CD4-positive, alpha-beta memory T cell (primary cell): Measurements from ENCODE around the gene HNRNPC. TPM values are rescaled to one million over a fixed set of nuclear protein-coding genes. Genes with fewer than 3 reads are reported as not detected.
"Not testable (repeated sequence)": the region's sequence is repeated elsewhere in the genome, so short reads cannot be mapped to it uniquely, and the experiment has no call there.

Experiments used
- CTCF ChIA-PET: fragments of 350-600 bp; sonication (Branson Sonifier 250); formaldehyde crosslinking; loops from one replicate; lab custom pipeline; 2021; ENCODE audit warnings: inconsistent platforms; ENCODE audit not compliant: partially characterized antibody; lab: Charles Lee
- POLR2A ChIA-PET: fragments of 350-600 bp; sonication (Branson Sonifier 250); formaldehyde crosslinking; loops from one replicate; lab custom pipeline; 2021; ENCODE audit not compliant: partially characterized antibody; lab: Charles Lee
- DNase-seq, 5 donors: peaks; one replicate each; pipeline versions ENCODE4 v3.0.0 to v3.0.0-alpha.2; 2020 to 2022; ENCODE audit warnings: mixed read lengths in 1 of 5
- H3K27ac ChIP-seq: one replicate; pipeline ENCODE4 v1.7.0; 2013; ENCODE audit warnings: low read depth, low read length
- H3K27me3 ChIP-seq: 2 replicates; pipeline ENCODE4 v1.7.0; 2013; ENCODE audit warnings: mild to moderate bottlenecking, low read length, moderate library complexity; ENCODE audit not compliant: insufficient read depth
- H3K36me3 ChIP-seq: 2 replicates; pipeline ENCODE4 v1.7.0; 2013; ENCODE audit warnings: mild to moderate bottlenecking, low read length, moderate library complexity; ENCODE audit not compliant: insufficient read depth
- H3K4me1 ChIP-seq: 2 replicates; pipeline ENCODE4 v1.7.0; 2013; ENCODE audit warnings: mild to moderate bottlenecking, low read length, moderate library complexity; ENCODE audit not compliant: insufficient read depth
- H3K4me3 ChIP-seq, 2 donors: one replicate each; pipeline ENCODE4 v1.7.0; 2013; ENCODE audit warnings: low read length in 2 of 2, mild to moderate bottlenecking in 1 of 2
- H3K9me3 ChIP-seq, 2 donors: one replicate each; pipeline ENCODE4 v1.7.0; 2013; ENCODE audit warnings: low read length in 2 of 2, control low read depth in 1 of 2; ENCODE audit not compliant: control insufficient read depth in 1 of 2
- H3K27ac Mint-ChIP-seq, 7 donors: one replicate each; pipeline ENCODE4 v1.8.0; 2020 to 2021; ENCODE audit warnings: mixed read lengths in 7 of 7, mild to moderate bottlenecking in 6 of 7, inconsistent platforms in 3 of 7, moderate library complexity in 3 of 7
- H3K27me3 Mint-ChIP-seq, 2 donors: one replicate each; pipeline ENCODE4 v1.8.0; 2020 to 2021; ENCODE audit warnings: mixed read lengths in 2 of 2
- H3K36me3 Mint-ChIP-seq, 2 donors: one replicate each; pipeline ENCODE4 v1.8.0; 2020 to 2021; ENCODE audit warnings: mixed read lengths in 2 of 2, inconsistent platforms in 1 of 2, mild to moderate bottlenecking in 1 of 2
- H3K4me1 Mint-ChIP-seq, 4 donors: one replicate each; pipeline ENCODE4 v1.8.0; 2020 to 2021; ENCODE audit warnings: mixed read lengths in 4 of 4, mild to moderate bottlenecking in 1 of 4
- H3K4me3 Mint-ChIP-seq, 8 donors: one replicate each; pipeline ENCODE4 v1.8.0; 2020 to 2021; ENCODE audit warnings: mixed read lengths in 8 of 8, mild to moderate bottlenecking in 7 of 8, moderate library complexity in 6 of 8, inconsistent platforms in 3 of 8
- H3K9me3 Mint-ChIP-seq, 8 donors: one replicate each; pipeline ENCODE4 v1.8.0; 2020 to 2021; ENCODE audit warnings: mixed read lengths in 8 of 8, mild to moderate bottlenecking in 5 of 8, inconsistent platforms in 3 of 8, moderate library complexity in 1 of 8
- intact Hi-C: fragments of 100-400 bp; cut with micrococcal nuclease; formaldehyde crosslinking; loops from one replicate; pipeline ENCODE4 v1.15.1; 2023
- polyA plus RNA-seq, 2 donors: library from polyadenylated mRNA; unstranded; fragments of 300-500 nt; fragmentation: Illumina TruSeq; gene quantifications; one replicate each; pipeline ENCODE4 v1.2.3, GENCODE V29; 2021
- total RNA-seq, 2 experiments: library from RNA; stranded (reverse); gene quantifications; one replicate each; pipeline ENCODE4 v1.2.3, GENCODE V29; 2021

HNRNPC gene
- total and polyA plus RNA-seq, 4 experiments from 2014 or later: 538 to 1,178 (median 622) TPM

- H3K27ac ChIP-seq: no peak overlapping the region
- no peak for DNase-seq
- ChIA-PET CTCF (interaction anchor here (1.4 kb wide), 1 partner anchor 8 kb away, joined by 4 read pairs; no protein-coding TSS in a partner anchor), POLR2A (no interaction called here)
- intact Hi-C loops: no loop called here
- no peak overlapping the region for H3K27ac Mint-ChIP-seq
- H3K4me3 ChIP-seq: no peak overlapping the region
- H3K4me1 ChIP-seq: peaks cover 4% of the 10 kb centered on the region
- H3K9me3 ChIP-seq: no peaks in the 10 kb centered on the region
- H3K36me3 ChIP-seq: no peaks in the 10 kb centered on the region
- peaks cover 12% of the 10 kb centered on the region in 2 donors for H3K27me3 Mint-ChIP-seq
- peaks cover 4% of the 10 kb centered on the region for H3K27me3 ChIP-seq
- H3K9me3 Mint-ChIP-seq: peaks cover 0 to 2% (median 0%) of the 10 kb centered on the region in 8 donors
- H3K4me3 Mint-ChIP-seq: no peak overlapping the region
- peaks cover 0 to 6% (median 2%) of the 10 kb centered on the region in 4 donors for H3K4me1 Mint-ChIP-seq
- H3K36me3 Mint-ChIP-seq: no peaks in the 10 kb centered on the region
Measured at GRCh38 chr14:21299562-21300130, 30.4 kb upstream of the HNRNPC start.

- ChIA-PET POLR2A (no interaction called here), CTCF (interaction anchor here (1.4 kb wide), 1 partner anchor 9 kb away, joined by 4 read pairs; no protein-coding TSS in a partner anchor)
- no peaks in the 10 kb centered on the region for H3K36me3 ChIP-seq
- Mint-ChIP-seq H3K9me3 (peaks cover 0 to 2% (median 0%) of the 10 kb centered on the region in 8 donors), H3K27ac (no peak overlapping the region), H3K27me3 (peaks cover 12 to 14% of the 10 kb centered on the region in 2 donors), H3K4me3 (no peak overlapping the region), H3K4me1 (peaks cover 0 to 6% (median 2%) of the 10 kb centered on the region in 4 donors), H3K36me3 (no peaks in the 10 kb centered on the region)
- no peak for DNase-seq
- peaks cover 4% of the 10 kb centered on the region for H3K4me1 ChIP-seq
- H3K27ac ChIP-seq: no peak overlapping the region
- intact Hi-C loops: no loop called here
- H3K9me3 ChIP-seq: no peaks in the 10 kb centered on the region
- no peak overlapping the region for H3K4me3 ChIP-seq
- H3K27me3 ChIP-seq: peaks cover 4% of the 10 kb centered on the region
Measured at GRCh38 chr14:21298358-21298757, 29.1 kb upstream of the HNRNPC start.

GRCh38 chr14:21294026-21294425 lies 24.8 kb upstream of the HNRNPC start:
- POLR2A ChIA-PET, H3K36me3 Mint-ChIP-seq, H3K27me3 ChIP-seq, H3K4me1 ChIP-seq, H3K4me3 ChIP-seq, CTCF ChIA-PET, H3K4me3 Mint-ChIP-seq, intact Hi-C loops, H3K9me3 Mint-ChIP-seq, DNase-seq, H3K9me3 ChIP-seq, H3K4me1 Mint-ChIP-seq, H3K36me3 ChIP-seq, H3K27ac ChIP-seq, H3K27ac Mint-ChIP-seq: not testable (repeated sequence)
- H3K27me3 Mint-ChIP-seq: peaks cover 8 to 11% of the 10 kb centered on the region in 2 donors

GRCh38 chr14:21287168-21287567 lies 17.9 kb upstream of the HNRNPC start:
- ChIA-PET POLR2A (no interaction called here), CTCF (no interaction called here)
- Mint-ChIP-seq H3K4me3 (no peak overlapping the region), H3K27me3 (peaks cover 0 to 4% of the 10 kb centered on the region in 2 donors), H3K9me3 (no peaks in the 10 kb centered on the region), H3K36me3 (no peaks in the 10 kb centered on the region), H3K27ac (no peak overlapping the region), H3K4me1 (no peaks in the 10 kb centered on the region)
- Histone ChIP-seq H3K27ac (no peak overlapping the region), H3K36me3 (no peaks in the 10 kb centered on the region), H3K9me3 (no peaks in the 10 kb centered on the region), H3K4me3 (no peak overlapping the region), H3K27me3 (no peaks in the 10 kb centered on the region), H3K4me1 (no peaks in the 10 kb centered on the region)
- intact Hi-C loops: no loop called here
- no peak for DNase-seq

- CTCF ChIA-PET, H3K27me3 Mint-ChIP-seq, intact Hi-C loops, DNase-seq, H3K4me1 ChIP-seq, H3K9me3 ChIP-seq, POLR2A ChIA-PET, H3K4me3 ChIP-seq, H3K27ac Mint-ChIP-seq, H3K27ac ChIP-seq, H3K9me3 Mint-ChIP-seq, H3K36me3 Mint-ChIP-seq, H3K4me1 Mint-ChIP-seq, H3K36me3 ChIP-seq, H3K27me3 ChIP-seq, H3K4me3 Mint-ChIP-seq: not testable (repeated sequence)
Measured at GRCh38 chr14:21286516-21286915, 17.3 kb upstream of the HNRNPC start.

GRCh38 chr14:21281917-21282316 lies 12.7 kb upstream of the HNRNPC start:
- H3K4me3 ChIP-seq, H3K9me3 Mint-ChIP-seq, H3K4me1 Mint-ChIP-seq, H3K27ac Mint-ChIP-seq, H3K27me3 ChIP-seq, H3K36me3 Mint-ChIP-seq, CTCF ChIA-PET, H3K4me3 Mint-ChIP-seq, intact Hi-C loops, H3K36me3 ChIP-seq, H3K27me3 Mint-ChIP-seq, H3K4me1 ChIP-seq, H3K9me3 ChIP-seq, H3K27ac ChIP-seq, DNase-seq, POLR2A ChIA-PET: not testable (repeated sequence)

- Histone ChIP-seq H3K36me3 (no peaks in the 10 kb centered on the region), H3K9me3 (no peaks in the 10 kb centered on the region), H3K4me3 (no peak within 1 kb of the TSS), H3K4me1 (no peaks in the 10 kb centered on the region), H3K27ac (no peak within 1 kb of the TSS), H3K27me3 (no peaks in the 10 kb centered on the region)
- H3K27me3 Mint-ChIP-seq: no peaks in the 10 kb centered on the region
- no peak for DNase-seq
- no peaks in the 10 kb centered on the region for H3K9me3 Mint-ChIP-seq
- intact Hi-C loops: no loop called here
- ChIA-PET POLR2A (no interaction called here), CTCF (interaction anchor here (1.0 kb wide), 1 partner anchor 460 kb away, joined by 3 read pairs; no protein-coding TSS in a partner anchor)
- H3K27ac Mint-ChIP-seq: no peak within 1 kb of the TSS
- peaks cover 3 to 5% (median 4%) of the 10 kb centered on the region in 4 donors for H3K4me1 Mint-ChIP-seq
- no peak within 1 kb of the TSS for H3K4me3 Mint-ChIP-seq
- no peaks in the 10 kb centered on the region for H3K36me3 Mint-ChIP-seq
Measured at GRCh38 chr14:21279783-21280182, 10.5 kb upstream of the HNRNPC start, which contains the start of gene RPGRIP1. RPGRIP1 (plus strand) TSS chr14:21280083; CDS start chr14:21287977, 7,894 bp downstream.
